H1 (cell line): Measurements from ENCODE around the gene DPYSL4. TPM values are rescaled to one million over a fixed set of nuclear protein-coding genes. Genes with fewer than 3 reads are reported as not detected.

ENCODE experiments used
- BACH1 ChIP-seq: IDR thresholded peaks from 2 replicates; pipeline ENCODE4 v1.6.1; 2012; ENCODE audit warnings: low read length, improper control_type of control experiment
- CHD2 ChIP-seq: IDR thresholded peaks from 2 replicates; pipeline ENCODE4 v1.6.1; 2012; ENCODE audit warnings: low read length, improper control_type of control experiment
- CHD7 ChIP-seq: fragments of 300-600 bp; sonication (generic); IDR thresholded peaks from 2 replicates; pipeline ENCODE4 v1.7.1; 2012; ENCODE audit warnings: low read length, moderate library complexity, mild to moderate bottlenecking, inconsistent platforms; ENCODE audit not compliant: insufficient replicate concordance
- CREB1 ChIP-seq: IDR thresholded peaks from 2 replicates; pipeline ENCODE4 v1.6.1; 2012; ENCODE audit warnings: inconsistent platforms
- EZH2 ChIP-seq: fragments of 200-600 bp; sonication (generic); IDR thresholded peaks from 2 replicates; pipeline ENCODE4 v1.7.1; 2012; ENCODE audit warnings: low read depth, mild to moderate bottlenecking, moderate library complexity, low read length, inconsistent platforms; ENCODE audit not compliant: severe bottlenecking
- HDAC2 ChIP-seq, 2 experiments: fragments of 300-600 bp in 1 of 2; sonication (generic) in 1 of 2; IDR thresholded peaks; 2 replicates each; pipeline ENCODE4 v1.6.1; 2011 to 2012; ENCODE audit warnings: low read depth in 2 of 2, low read length in 2 of 2, mild to moderate bottlenecking in 2 of 2, moderate library complexity in 2 of 2, borderline replicate concordance in 1 of 2, inconsistent platforms in 1 of 2
- NANOG ChIP-seq: IDR thresholded peaks from 2 replicates; pipeline ENCODE4 v1.6.1; 2011; ENCODE audit warnings: low read length, low read depth, mild to moderate bottlenecking, inconsistent platforms; ENCODE audit not compliant: insufficient read depth, poor library complexity, severe bottlenecking
- POLR2AphosphoS5 ChIP-seq: IDR thresholded peaks from 2 replicates; pipeline ENCODE4 v1.6.1; 2011; ENCODE audit warnings: low read depth, low read length
- RXRA ChIP-seq: IDR thresholded peaks from 2 replicates; pipeline ENCODE4 v1.6.1; 2011; ENCODE audit warnings: low read depth, mild to moderate bottlenecking, low read length, moderate library complexity; ENCODE audit not compliant: insufficient read depth
- SP2 ChIP-seq: IDR thresholded peaks from 2 replicates; pipeline ENCODE4 v1.6.1; 2012; ENCODE audit warnings: mild to moderate bottlenecking, low read length, inconsistent platforms
- SRF ChIP-seq: IDR thresholded peaks from 2 replicates; pipeline ENCODE4 v1.6.1; 2011; ENCODE audit warnings: mild to moderate bottlenecking, low read depth, low read length, moderate library complexity
- SUZ12 ChIP-seq: fragments of 200-600 bp; sonication (generic); IDR thresholded peaks from 2 replicates; pipeline ENCODE4 v1.6.1; 2012; ENCODE audit warnings: mild to moderate bottlenecking, inconsistent platforms, low read length, moderate library complexity, mixed read lengths
- TBP ChIP-seq: IDR thresholded peaks from 2 replicates; pipeline ENCODE4 v1.6.1; 2011; ENCODE audit warnings: low read depth, low read length, improper control_type of control experiment
- polyA plus RNA-seq, 7 experiments: library from polyadenylated mRNA; depleted of rRNA in 3 of 7; stranded (reverse) in 5 of 7; unstranded in 2 of 7; fragments of >200 nt in 5 of 7; fragments of 200-250 nt in 2 of 7; gene quantifications; 1 replicate in 5 of 7; 2 replicates in 1 of 7; 4 replicates in 1 of 7; pipeline versions ENCODE4 v1.2.1 to v1.2.3, GENCODE V29; 2011 to 2013; ENCODE audit warnings: missing spikeins in 2 of 7, mixed read lengths in 2 of 7
- total RNA-seq: library from RNA; stranded (reverse); fragmentation: NEBNext Ultra II Directional; extraction: Animal tissue kit (Norgen Biotek cat#: 25700); gene quantifications from 2 replicates; pipeline ENCODE4 v1.2.1, GENCODE V29; 2021

DPYSL4 gene
- total and polyA plus RNA-seq, 2 of the 8 experiments (the other 6 are each of a cell fraction or from before 2014, with no cell fraction given), result 12.9 to 15.2 TPM

- TF ChIP-seq CHD7 (no peak), EZH2 (no peak), SUZ12 (no peak), SRF (no peak), POLR2AphosphoS5 (no peak), RXRA (no peak), TBP (no peak), NANOG (no peak), CREB1 (no peak), SP2 (no peak), HDAC2 (IDR thresholded peaks at IDR 0.05; ENCODE audit: borderline replicate concordance in 1 of 2, low read depth in 2 of 2, low read length in 2 of 2) (no peak), BACH1 (no peak), CHD2 (no peak)
Observed at GRCh38 chr10:132145002-132145401, 41.7 kb upstream of the DPYSL4 start (continued).
